ENCODE data around the gene CTXND2.
"Not testable (repeated sequence)": the region's sequence is repeated elsewhere in the genome, so short reads cannot be mapped to it uniquely, and the experiment has no call there.

Gene CTXND2

DNA sequence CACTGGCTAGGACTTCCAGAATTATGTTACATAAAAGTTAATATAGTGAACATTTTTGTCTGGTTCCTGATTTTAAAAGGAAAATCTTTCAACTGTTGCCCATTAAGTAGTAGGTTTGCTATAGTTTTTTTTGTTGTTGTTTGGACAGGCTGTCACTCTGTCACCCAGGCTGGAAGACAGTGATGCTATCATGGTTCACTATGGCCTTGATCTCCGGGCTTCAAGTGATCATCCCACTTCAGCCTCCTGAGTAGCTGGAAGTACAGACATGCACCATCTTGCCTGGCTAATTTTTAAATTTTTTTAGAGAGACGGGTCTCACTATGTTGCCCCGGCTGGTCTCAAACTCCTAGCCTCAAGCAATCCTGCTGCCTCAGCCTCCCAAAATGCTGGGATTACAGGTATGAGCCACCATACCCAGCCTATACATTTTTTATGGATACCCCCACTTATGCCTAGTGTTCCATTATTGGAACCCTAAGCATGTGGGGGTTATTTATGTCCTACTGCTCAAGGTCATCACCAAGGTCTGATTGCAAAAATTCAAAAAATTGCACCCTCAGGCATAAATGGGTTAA, 6.5 kb downstream of the CTXND2 start:
- DNase-seq, result no peak

DNA sequence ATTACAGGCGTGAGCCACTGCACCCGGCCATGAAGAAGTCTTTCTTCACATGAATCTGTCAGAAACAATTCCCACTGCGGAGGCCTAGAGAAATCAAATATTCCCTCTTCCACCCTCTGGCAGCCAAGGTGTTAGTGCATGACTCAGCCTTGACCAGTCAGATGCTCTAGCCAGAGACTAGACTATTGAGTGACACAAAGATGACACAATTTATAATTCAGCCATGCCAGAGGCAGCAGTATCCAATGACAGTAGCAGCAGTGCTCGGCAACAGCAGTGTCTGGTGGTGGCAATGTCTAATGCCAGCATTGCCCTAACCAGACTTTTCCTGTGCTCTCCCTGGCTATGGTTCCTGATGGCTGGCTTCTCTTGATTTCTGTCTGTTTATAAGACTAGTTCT, 8.7 kb downstream of the CTXND2 start:
- DNase-seq, result no peak

DNA sequence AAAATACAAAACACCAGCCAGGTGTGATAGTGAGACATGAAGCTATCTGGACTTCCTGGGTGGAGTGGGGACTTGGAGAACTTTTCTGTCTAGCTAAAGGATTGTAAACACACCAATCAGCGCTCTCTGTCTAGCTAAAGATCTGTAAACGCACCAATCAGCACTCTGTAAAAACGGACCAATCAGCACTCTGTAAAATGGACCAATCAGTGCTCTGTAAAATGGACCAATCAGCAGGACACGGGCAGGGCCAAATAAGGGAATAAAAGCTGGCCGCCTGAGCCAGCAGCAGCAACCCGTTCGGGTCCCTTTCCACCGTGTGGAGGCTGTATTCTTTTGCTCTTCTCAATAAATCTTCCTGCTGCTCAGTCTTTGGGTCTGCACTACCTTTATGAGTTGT, 12.9 kb downstream of the CTXND2 start:
- DNase-seq, result not testable (repeated sequence)

DNA sequence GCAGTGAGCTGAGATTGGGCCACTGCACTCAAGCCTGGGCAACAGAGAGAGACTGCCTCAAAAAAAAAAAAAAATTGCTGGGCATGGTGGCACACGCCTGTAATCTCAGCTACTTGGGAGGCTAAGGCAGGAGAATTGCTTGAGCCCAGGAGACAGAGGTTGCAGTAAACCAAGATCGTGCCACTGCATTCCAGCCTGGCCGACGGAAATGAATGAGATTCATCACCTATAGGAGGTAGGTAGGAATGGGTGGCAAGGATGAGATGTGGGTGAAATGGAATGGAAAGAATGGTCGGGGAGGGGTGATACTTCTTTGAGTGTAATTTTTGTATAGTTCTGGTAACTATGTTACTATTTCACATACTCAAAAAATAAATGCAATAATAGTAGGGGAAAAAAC, 15.4 kb downstream of the CTXND2 start:
- DNase-seq, result no peak

DNA sequence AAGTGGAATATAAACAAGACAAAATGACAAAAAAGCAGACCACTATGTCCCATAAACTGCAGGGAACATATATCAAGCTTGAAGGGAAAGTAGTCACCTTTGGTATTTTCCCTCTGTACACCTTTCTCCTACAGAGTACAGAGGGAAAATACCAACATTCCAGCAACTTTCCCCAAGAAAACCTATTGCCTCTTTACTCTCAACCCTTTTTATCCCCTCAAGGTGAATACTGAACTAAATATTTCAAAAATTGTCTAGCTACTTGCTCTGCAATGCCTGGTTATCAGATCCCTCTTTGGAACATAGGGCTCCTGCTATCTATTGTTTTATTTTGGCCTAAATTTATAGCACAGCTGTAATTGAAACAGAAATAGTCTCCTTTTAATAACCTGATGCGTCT, 15.8 kb downstream of the CTXND2 start:
- no peak for DNase-seq

DNA sequence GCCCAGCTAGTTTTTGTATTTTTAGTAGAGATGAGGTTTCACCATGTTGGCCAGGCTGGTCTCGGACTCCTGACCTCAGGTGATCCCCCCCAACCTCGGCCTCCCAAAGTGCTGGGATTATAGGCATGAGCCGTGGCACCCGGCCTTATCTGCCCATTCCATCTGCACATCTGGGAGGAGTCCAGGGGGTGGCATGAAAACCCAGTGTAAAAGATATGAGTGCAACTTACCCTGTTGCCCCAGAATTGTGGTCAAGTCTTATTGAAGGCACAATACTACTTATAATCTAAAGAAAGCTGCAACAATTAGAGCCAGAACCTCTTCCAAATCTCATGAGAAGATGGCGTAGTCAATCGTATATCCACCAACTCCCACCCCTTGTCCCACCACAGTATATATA, 18.4 kb downstream of the CTXND2 start:
- DNase-seq, result no peak

DNA sequence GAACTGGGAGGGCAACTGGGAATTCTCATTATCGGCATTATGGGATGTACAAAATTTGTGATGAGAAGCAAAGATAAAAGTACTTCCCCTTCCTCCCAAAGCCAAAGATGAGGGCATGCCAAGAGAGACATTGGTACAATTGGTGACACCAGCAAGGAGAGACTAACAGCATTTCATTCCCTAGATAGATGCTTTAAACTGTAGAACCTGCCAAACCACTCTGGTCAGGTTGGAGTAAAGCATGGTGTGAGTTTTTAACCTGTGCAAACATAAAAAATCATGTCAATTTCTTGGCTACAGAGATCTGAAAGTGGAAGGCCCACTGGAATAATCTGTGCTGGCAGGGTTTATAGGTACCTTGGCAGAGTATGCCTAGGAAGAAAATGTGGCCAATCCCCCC, 19.4 kb downstream of the CTXND2 start:
- DNase-seq, result no peak

DNA sequence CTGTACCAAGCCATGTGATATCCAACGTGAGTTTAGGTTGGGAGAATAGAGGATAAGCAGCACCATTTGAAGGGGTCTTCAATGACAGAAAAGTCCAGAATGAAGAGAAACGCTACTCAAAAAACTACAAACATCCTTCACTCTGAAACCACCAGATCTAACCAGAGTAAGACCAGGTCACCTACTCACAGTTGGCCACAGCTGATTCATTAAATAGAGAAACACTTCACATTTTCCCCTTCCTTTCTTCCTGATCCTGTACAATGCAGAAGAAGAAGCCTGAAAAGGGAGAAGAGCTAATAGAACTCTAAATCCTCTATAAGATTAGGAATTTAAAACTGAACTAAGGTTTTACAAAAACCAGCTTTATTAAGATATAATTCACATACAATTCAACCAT, 19.9 kb downstream of the CTXND2 start:
- no peak for DNase-seq

DNA sequence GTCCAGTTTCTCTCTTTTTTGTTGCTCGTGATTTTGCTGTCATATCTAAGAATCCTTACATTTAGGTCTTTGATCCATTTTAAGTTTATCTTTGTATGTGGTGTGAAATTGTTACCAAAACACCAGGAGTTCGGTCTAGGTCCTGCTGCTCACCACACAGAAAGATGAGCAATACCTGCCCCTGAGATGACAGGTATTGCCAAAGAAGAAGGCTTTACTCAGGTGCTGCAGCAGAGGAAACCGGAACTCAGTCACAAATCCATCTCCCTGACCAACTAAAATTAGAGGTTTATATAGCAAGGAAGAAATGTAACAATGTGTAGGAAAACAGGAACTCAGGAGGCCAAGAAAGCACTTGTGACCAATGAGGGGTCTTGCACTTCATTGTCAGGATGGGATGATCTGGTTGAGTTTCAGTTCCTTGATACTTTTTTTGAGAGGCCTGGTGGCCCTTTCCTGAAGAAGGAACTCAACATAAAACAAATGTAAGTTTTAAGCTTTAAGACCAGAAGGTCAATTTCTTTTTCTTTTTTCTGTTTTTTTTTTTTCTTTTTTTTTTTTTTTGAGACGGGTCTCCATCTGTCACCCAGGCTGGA, 22.7 kb downstream of the CTXND2 start:
- no peak for DNase-seq

DNA sequence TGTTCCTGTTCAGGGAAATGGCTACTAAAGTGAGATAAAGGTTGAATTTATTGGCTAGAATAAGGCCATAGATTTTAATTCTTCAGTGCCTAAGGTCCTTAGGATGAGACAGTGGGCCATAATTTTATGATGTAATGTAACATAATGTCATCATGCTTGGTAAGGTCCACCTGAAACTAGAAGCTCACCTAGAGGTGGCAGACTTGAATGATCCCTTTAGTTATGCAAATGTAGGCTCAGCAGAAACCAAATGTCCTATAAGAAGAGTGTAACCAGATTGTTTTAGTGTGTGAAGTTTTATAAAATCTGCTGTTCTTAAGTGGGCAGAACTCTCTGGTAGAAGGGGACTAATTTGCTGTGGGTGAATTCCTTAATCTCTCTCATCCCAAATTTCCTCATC, 25.7 kb downstream of the CTXND2 start:
- no peak for DNase-seq

DNA sequence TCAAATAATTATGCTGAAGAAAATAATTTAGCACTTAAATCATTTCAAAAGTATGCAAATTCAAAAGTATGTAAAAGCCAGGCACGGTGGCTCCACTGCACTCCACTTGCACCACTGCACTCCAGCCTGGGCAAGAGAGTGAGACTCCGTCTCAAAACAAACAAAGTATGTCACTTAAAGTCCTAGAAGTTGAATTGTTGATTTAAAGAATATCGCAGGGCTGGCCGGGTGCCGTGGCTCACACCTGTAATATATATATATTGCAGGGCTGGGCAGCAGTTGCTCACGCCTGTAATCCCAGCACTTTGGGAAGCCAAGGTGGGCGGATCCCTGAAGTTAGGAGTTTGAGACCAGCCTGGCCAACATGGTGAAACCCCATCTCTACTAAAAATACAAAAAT, 30.5 kb downstream of the CTXND2 start:
- DNase-seq, result no peak

DNA sequence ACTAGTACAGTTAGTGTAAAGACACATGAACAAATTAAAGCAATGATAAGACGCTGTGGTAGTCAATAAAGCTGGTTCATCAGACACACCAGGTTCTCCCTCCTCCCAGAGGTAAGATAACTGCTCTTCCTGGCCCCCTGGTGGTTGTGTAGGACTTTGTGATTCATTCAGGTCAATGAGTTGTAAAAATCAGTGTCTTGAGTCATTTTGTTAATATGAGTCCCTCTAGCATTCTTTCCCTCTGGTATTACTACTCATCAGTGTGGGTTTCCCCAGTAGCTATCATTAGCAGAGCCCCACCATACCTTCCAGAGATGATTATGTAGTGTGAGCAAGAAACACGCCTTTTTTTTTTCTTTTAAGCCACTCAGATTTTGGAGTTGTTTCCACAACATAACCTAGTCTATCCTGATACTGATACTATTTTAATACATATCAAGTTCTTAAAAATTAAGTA, 35.6 kb downstream of the CTXND2 start:
- peak; percentile 75 to 83 for DNase-seq

DNA sequence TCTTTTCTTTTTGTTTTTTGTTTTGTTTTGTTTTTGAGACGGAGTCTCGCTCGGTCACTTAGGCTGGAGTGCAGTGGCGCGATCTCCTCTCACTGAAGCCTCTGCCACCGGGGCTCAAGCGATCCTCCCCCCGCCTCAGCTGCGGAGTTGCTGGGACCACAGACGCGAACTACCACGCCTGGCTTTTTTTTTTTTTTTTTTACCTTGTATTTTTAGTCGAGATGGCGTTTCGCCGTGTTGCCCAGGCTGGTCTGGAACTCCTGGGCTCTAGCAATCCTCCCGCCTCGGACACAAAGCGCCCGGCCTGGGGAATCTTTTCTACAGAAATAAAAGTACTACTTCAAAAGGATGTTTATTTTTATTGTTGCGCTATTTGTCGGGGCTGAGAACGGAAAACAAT, 38.1 kb downstream of the CTXND2 start:
- peak in 1 of 2 donors; percentile 13 for DNase-seq

DNA sequence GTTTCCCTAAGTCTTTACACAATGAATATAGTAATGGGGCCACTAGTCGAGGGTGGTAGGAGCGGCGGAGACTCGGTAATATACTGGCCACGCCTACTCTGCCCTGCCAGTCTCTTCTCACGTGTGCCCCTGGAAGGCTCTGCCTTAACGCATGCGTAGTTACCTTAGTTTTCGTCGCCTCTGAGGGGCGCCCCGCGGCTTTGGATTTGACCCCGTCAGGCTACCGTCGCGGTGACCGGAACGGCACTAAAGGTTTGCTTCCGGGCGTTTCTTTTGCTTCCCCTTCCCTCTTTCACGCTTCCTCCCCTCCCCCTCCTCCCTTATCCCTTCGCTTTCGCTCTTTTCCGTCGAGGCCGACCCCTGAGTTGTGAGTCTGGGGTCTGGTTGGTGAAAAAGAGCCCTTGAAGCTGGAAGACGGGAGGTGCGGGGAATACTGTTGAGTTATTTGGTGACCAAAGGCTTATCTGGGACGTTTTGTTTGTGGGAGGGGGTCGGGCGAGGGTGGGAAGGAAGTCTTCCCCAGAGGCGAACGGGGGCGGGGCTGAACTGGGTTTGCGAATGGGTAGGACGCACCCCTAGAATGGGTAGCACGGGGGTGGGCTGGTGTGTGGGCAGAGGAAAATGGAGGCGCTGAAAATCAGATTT, 39.3 kb downstream of the CTXND2 start, which contains the start of gene SETDB1:
Gene SETDB1 (plus strand): TSS at position 267 of the 645 bp plus-strand sequence. CDS start 1,352 bp downstream, outside the sequence.
- peak; percentile 97 for DNase-seq

DNA sequence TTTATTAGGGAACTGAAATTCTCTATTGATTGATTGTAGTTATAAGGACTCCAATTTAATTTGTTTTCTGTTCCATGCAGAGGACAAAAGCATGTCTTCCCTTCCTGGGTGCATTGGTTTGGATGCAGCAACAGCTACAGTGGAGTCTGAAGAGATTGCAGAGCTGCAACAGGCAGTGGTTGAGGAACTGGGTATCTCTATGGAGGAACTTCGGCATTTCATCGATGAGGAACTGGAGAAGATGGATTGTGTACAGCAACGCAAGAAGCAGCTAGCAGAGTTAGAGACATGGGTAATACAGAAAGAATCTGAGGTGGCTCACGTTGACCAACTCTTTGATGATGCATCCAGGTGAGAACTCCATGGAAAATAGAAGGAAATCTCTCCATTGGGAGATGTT, 40.7 kb downstream of the CTXND2 start:
- DNase-seq, result no peak

DNA sequence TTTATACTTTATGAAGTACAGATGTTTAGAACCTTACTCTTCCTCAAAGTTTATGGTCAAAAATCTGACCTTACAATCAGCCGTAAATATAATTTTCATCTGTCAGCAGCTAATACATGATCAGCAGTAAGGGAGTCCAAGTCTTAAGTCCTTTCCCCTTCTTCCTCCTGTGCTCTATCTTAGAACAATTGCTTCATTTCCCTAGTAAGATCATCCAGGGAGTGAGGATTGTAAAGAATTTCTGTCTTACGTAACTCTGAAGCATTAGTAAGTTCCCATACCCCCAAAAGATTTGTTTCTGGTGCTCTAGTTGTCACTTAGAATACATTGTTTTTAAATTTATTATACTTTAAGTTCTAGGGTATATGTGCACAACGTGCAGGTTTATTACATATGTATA, 41.4 kb downstream of the CTXND2 start:
- DNase-seq, result no peak

DNA sequence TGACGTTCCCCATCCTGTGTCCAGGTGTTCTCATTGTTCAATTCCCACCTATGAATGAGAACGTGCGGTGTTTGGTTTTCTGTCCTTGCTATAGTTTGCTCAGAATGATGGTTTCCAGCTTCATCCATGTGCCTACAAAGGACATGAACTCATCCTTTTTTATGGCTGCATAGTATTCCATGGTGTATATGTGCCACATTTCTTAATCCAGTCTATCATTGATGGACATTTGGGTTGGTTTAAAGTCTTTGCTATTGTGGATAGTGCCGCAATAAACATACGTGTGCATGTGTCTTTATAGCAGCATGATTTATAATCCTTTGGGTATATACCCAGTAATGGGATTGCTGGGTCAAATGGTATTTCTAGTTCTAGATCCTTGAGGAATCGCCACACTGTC, 41.8 kb downstream of the CTXND2 start:
- not testable (repeated sequence) for DNase-seq

DNA sequence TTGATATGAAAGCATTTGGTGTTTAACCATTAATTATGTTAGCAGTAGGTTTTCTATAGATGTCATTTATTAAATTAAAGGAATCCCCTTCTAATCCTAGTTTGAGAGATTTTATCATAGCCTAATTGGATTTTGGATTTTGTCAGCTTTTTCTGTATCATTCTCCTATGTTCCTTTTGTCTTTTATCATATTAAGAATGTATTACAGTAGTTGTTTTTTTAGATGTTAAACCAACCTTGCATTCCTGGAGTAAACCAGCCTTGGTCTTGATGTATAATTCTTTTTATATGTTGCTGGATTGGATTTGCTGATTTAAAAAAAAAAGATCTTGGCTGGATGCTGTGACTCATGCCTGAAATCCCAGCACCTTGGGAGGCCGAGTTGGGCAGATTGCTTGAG, 44.8 kb downstream of the CTXND2 start:
- DNase-seq, result peak in 1 of 2 donors; percentile 28

DNA sequence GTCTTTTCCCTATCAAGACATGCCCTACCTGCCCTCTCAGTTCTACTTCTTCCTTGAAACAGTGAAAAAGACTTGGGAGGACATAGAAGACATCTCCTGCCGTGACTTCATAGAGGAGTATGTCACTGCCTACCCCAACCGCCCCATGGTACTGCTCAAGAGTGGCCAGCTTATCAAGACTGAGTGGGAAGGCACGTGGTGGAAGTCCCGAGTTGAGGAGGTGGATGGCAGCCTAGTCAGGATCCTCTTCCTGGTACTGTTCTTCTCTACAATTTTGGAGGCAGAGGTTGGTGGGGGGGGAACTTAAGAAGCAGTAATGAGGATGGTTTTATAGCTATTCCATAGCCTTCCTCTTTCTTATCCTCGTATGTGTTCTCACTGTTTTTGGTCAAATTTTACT, 57.9 kb downstream of the CTXND2 start:
- DNase-seq, result no peak

DNA sequence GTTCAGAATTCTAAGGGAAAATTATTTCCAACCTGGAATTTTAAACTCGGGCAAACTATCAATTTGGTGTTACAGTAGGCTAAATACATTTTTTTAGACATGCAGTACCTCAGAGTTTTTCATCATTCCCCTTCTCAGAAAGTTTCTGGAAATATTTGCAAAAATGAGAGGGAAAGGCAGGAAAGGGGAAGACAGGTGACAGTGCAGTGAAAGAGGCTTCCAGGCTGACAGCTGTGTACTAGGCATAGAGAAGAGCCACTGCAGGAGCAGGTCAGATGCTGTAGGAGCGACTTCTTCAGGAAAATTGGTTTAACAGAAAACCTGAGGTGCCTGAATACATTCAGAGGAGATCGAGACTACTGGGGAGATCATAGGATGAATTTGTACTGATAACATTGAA, 67.8 kb downstream of the CTXND2 start:
- no peak for DNase-seq

DNA sequence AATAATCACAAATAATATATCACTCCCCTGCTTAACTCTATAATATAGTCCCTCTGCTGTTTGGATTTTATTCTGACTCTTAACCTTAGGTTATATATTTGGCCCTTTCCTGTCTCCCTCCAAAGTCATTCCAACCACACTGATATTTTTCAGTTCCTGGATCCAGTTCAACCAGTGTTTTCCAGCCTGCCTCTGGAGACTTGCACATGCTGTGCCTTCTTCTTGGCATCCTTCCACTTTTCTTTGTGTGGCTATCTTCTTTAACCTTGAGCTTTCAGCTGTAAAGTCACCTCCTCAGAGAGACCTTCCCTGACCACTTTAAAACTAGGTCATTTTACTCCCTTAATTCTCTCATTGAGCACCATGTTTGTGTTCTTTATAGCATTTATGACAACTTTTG, 68.3 kb downstream of the CTXND2 start:
- DNase-seq, result no peak

DNA sequence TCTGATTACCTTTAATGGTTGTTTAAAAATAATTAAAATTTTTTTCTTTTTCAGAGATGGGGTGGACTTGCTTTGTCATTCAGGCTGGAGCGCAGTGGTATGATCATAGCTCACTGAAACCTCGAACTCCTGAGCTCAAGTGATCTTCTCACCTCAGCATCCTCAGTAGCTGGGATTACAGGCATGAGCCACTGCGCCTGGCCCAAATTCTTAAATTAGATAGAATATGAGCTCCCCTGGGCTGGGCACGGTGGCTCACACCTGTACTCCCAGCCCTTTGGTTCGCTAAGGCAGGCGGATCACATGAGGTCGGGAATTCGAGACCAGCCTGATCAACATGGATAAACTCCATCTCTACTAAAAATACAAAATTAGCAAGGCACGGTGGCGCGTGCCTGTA, 70.7 kb downstream of the CTXND2 start:
- no peak for DNase-seq

DNA sequence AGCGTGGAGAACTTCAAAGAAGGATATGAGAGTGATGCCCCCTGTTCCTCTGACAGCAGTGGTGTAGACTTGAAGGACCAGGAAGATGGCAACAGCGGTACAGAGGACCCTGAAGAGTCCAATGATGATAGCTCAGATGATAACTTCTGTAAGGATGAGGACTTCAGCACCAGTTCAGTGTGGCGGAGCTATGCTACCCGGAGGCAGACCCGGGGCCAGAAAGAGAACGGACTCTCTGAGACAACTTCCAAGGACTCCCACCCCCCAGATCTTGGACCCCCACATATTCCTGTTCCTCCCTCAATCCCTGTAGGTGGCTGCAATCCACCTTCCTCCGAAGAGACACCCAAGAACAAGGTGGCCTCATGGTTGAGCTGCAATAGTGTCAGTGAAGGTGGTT, 73.7 kb downstream of the CTXND2 start:
- DNase-seq, result no peak

DNA sequence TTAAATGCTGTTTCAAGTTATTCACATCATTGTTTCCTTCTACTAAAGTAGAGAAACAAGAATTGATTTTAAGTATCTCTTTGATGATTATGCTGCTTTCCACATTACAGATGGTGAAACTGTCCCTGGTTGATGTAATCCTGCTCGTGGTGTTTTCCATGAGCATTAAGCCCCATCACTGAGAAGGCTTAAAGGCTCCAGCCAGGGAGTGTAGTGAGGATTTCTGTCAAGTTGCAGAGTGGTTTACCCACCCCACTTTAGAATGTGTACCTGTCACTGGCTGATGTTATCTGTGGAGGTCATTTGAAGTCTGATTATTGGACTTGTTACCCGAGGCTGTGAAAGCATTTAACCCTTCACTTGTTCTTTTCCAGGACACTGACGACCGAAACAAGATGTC, 74.8 kb downstream of the CTXND2 start:
- DNase-seq, result no peak
